ENCODE measurements around the gene RELN. TPM values are rescaled to one million over a fixed set of nuclear protein-coding genes. Genes with fewer than 3 reads are reported as not detected.

The RELN gene
- total and polyA plus RNA-seq, 10 of the 15 experiments (the other 5 are each of a cell fraction or from before 2014, with no cell fraction given), result 0.11 to 0.21 TPM; not detected in 8

GRCh38 chr7:103528152-103528551, 461.3 kb downstream of the RELN start:
- ChIA-PET CTCF (interaction anchor here (1.4 kb wide), 1 partner anchor 46 kb away, joined by 3 read pairs; no protein-coding TSS in a partner anchor), SMC1A (ENCODE audit: uncharacterized antibody, unreplicated experiment) (interaction anchor here (0.6 kb wide), 1 partner anchor 1078 kb away, joined by 4 read pairs; no protein-coding TSS in a partner anchor), RAD21 (ENCODE audit: unreplicated experiment) (no interaction called here), POLR2A (no interaction called here)
- Histone ChIP-seq H3K4me3 (no peak overlapping the region), H3K27ac (ENCODE audit: control insufficient read depth, insufficient read depth) (no peak overlapping the region), H3K27me3 (replicated peaks in 1 of 2; ENCODE audit: control insufficient read depth in 2 of 2, insufficient read depth in 2 of 2, low read length in 1 of 2) (no peaks in the 10 kb centered on the region; a peak in 1 of 4 replicates), H3K36me3 (ENCODE audit: control insufficient read depth in 2 of 2, insufficient read depth in 2 of 2, low read length in 1 of 2) (no peaks in the 10 kb centered on the region), H4K20me1 (ENCODE audit: control insufficient read depth, insufficient read depth) (no peaks in the 10 kb centered on the region), H3K79me2 (ENCODE audit: control insufficient read depth, insufficient read depth, low read length) (no peaks in the 10 kb centered on the region), H2AFZ (ENCODE audit: control insufficient read depth, low read depth, low read length) (no peak overlapping the region), H3K4me2 (ENCODE audit: control insufficient read depth, insufficient read depth) (no peak overlapping the region), H3K4me1 (ENCODE audit: control insufficient read depth, insufficient read depth, low read length) (no peaks in the 10 kb centered on the region), H3K9me3 (replicated peaks; ENCODE audit: control insufficient read depth, insufficient read depth, low read length) (no peaks in the 10 kb centered on the region), H3K9ac (ENCODE audit: control insufficient read depth, insufficient read depth, low read length) (no peak overlapping the region)
- ATAC-seq, result no peak
- 0% methylated on average over 2 of the region's 2 CpGs for WGBS (ENCODE audit: insufficient coverage, insufficient replicate concordance, low lambda C conversion rate, missing lambda C conversion rate)
- DNase-seq (ENCODE audit: low read depth, low spot score), result no peak
- no peak for FAIRE-seq
- no TSS peak for BruUV-seq (replicated peaks)
- in situ Hi-C loops (cut with MboI) (no loop called here), intact Hi-C loops (cut with micrococcal nuclease; ENCODE audit: unreplicated experiment) (no loop called here)
- no peak for TF ChIP-seq SMAD5 (IDR thresholded peaks at IDR 0.05; ENCODE audit: low read depth)
- no peak for TF ChIP-seq BRCA1 (IDR thresholded peaks at IDR 0.05; ENCODE audit: low read depth, low read length)
- no peak for TF ChIP-seq IRF4 (IDR thresholded peaks at IDR 0.05; ENCODE audit: low read depth, low read length)
- TF ChIP-seq SRF (IDR thresholded peaks at IDR 0.05; ENCODE audit: low read depth in 2 of 2, low read length in 2 of 2), result no peak
- TF ChIP-seq ZNF217 (IDR thresholded peaks at IDR 0.05), result no peak
- TF ChIP-seq EGR1 (IDR thresholded peaks at IDR 0.05; ENCODE audit: borderline replicate concordance in 1 of 2, low read depth in 2 of 2, low read length in 2 of 2), result no peak
- TF ChIP-seq TAF1 (IDR thresholded peaks at IDR 0.05; ENCODE audit: borderline replicate concordance, low read depth, low read length), result no peak
- TF ChIP-seq RELB (IDR thresholded peaks at IDR 0.05; ENCODE audit: low read depth), result no peak
- no peak for TF ChIP-seq PAX8 (IDR thresholded peaks at IDR 0.05)
- TF ChIP-seq RB1 (IDR thresholded peaks at IDR 0.05; ENCODE audit: borderline replicate concordance), result no peak
- TF ChIP-seq SREBF2 (IDR thresholded peaks at IDR 0.05; ENCODE audit: low read length), result no peak
- no peak for TF ChIP-seq STAT3 (IDR thresholded peaks at IDR 0.05; ENCODE audit: low read depth, low read length)
- no peak for TF ChIP-seq HDGF (IDR thresholded peaks at IDR 0.05)
- TF ChIP-seq BMI1 (IDR thresholded peaks at IDR 0.05; ENCODE audit: borderline replicate concordance), result no peak
- TF ChIP-seq ZNF687 (IDR thresholded peaks at IDR 0.05), result no peak
- no peak for TF ChIP-seq ZNF274 (IDR thresholded peaks at IDR 0.05; ENCODE audit: insufficient read depth, insufficient read length)
- no peak for TF ChIP-seq SREBF1 (IDR thresholded peaks at IDR 0.05; ENCODE audit: low read length)
- TF ChIP-seq KDM1A (IDR thresholded peaks at IDR 0.05; ENCODE audit: borderline replicate concordance), result no peak
- TF ChIP-seq LARP7 (IDR thresholded peaks at IDR 0.05), result no peak

Measured in GM12878 (cell line).